ENCODE measurements around the gene PLEKHM3. TPM values are rescaled to one million over a fixed set of nuclear protein-coding genes. Genes with fewer than 3 reads are reported as not detected.

Gene PLEKHM3
- total and polyA plus RNA-seq, 2 donors (not counting 1 experiment from before 2014, with no cell fraction given): 5.3 to 20.1 TPM

- DNase-seq (ENCODE audit: low read depth in 2 of 2): no peak
- Histone ChIP-seq H3K9me3 (ENCODE audit: control insufficient read depth, insufficient read depth, low read depth, low read length) (no peaks in the 10 kb centered on the region), H3K4me3 (replicated peaks in 1 of 4; ENCODE audit: control extremely low read depth in 1 of 4, insufficient read depth in 1 of 4, low read depth in 3 of 4, low read length in 4 of 4) (no peak overlapping the region), H3K27ac (ENCODE audit: insufficient read depth, low read length) (no peak overlapping the region), H2AFZ (ENCODE audit: low read length) (no peak overlapping the region), H4K20me1 (ENCODE audit: control insufficient read depth, extremely low read depth, insufficient read depth, low read length) (no peaks in the 10 kb centered on the region), H3K79me2 (ENCODE audit: control insufficient read depth, insufficient read depth, low read length) (no peaks in the 10 kb centered on the region), H3K4me2 (ENCODE audit: extremely low read depth, insufficient read depth, low read length) (no peak overlapping the region), H3K36me3 (ENCODE audit: control insufficient read depth, insufficient read depth, low read length) (no peaks in the 10 kb centered on the region), H3K27me3 (ENCODE audit: control insufficient read depth, insufficient read depth, low read length) (no peaks in the 10 kb centered on the region), H3K4me1 (ENCODE audit: control insufficient read depth, extremely low read depth, insufficient read depth, low read length) (peaks cover 2% of the 10 kb centered on the region), H3K9ac (ENCODE audit: insufficient read depth, low read length) (no peak overlapping the region)
- no peak for TF ChIP-seq EZH2 (IDR thresholded peaks at IDR 0.05; ENCODE audit: low read length, missing control alignments)
- TF ChIP-seq, protein P1, sequence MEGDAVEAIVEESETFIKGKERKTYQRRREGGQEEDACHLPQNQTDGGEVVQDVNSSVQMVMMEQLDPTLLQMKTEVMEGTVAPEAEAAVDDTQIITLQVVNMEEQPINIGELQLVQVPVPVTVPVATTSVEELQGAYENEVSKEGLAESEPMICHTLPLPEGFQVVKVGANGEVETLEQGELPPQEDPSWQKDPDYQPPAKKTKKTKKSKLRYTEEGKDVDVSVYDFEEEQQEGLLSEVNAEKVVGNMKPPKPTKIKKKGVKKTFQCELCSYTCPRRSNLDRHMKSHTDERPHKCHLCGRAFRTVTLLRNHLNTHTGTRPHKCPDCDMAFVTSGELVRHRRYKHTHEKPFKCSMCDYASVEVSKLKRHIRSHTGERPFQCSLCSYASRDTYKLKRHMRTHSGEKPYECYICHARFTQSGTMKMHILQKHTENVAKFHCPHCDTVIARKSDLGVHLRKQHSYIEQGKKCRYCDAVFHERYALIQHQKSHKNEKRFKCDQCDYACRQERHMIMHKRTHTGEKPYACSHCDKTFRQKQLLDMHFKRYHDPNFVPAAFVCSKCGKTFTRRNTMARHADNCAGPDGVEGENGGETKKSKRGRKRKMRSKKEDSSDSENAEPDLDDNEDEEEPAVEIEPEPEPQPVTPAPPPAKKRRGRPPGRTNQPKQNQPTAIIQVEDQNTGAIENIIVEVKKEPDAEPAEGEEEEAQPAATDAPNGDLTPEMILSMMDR (conservative IDR thresholded peaks at IDR 0.05 in 1 of 2, IDR thresholded peaks at IDR 0.05 in 1 of 2; ENCODE audit: low read depth in 1 of 2, low read length in 2 of 2): no peak
Observed at GRCh38 chr2:207835805-207836204, 189.5 kb downstream of the PLEKHM3 start.

- Histone ChIP-seq H3K79me2 (ENCODE audit: control insufficient read depth, insufficient read depth, low read length) (no peaks in the 10 kb centered on the region), H3K4me1 (ENCODE audit: control insufficient read depth, extremely low read depth, insufficient read depth, low read length) (peaks cover 2% of the 10 kb centered on the region), H3K4me3 (replicated peaks in 1 of 4; ENCODE audit: control extremely low read depth in 1 of 4, insufficient read depth in 1 of 4, low read depth in 3 of 4, low read length in 4 of 4) (no peak overlapping the region), H3K27ac (ENCODE audit: insufficient read depth, low read length) (no peak overlapping the region), H3K36me3 (ENCODE audit: control insufficient read depth, insufficient read depth, low read length) (no peaks in the 10 kb centered on the region), H3K9ac (ENCODE audit: insufficient read depth, low read length) (no peak overlapping the region), H2AFZ (ENCODE audit: low read length) (no peak overlapping the region), H3K27me3 (ENCODE audit: control insufficient read depth, insufficient read depth, low read length) (no peaks in the 10 kb centered on the region), H3K9me3 (ENCODE audit: control insufficient read depth, insufficient read depth, low read depth, low read length) (no peaks in the 10 kb centered on the region), H3K4me2 (ENCODE audit: extremely low read depth, insufficient read depth, low read length) (no peak overlapping the region), H4K20me1 (ENCODE audit: control insufficient read depth, extremely low read depth, insufficient read depth, low read length) (no peaks in the 10 kb centered on the region)
- DNase-seq (ENCODE audit: low read depth in 2 of 2): no peak
- TF ChIP-seq, protein P1 (conservative IDR thresholded peaks at IDR 0.05 in 1 of 2, IDR thresholded peaks at IDR 0.05 in 1 of 2; ENCODE audit: low read depth in 1 of 2, low read length in 2 of 2): no peak
- TF ChIP-seq EZH2 (IDR thresholded peaks at IDR 0.05; ENCODE audit: low read length, missing control alignments): no peak
Observed at GRCh38 chr2:207833251-207833751, 192.0 kb downstream of the PLEKHM3 start.

DNA sequence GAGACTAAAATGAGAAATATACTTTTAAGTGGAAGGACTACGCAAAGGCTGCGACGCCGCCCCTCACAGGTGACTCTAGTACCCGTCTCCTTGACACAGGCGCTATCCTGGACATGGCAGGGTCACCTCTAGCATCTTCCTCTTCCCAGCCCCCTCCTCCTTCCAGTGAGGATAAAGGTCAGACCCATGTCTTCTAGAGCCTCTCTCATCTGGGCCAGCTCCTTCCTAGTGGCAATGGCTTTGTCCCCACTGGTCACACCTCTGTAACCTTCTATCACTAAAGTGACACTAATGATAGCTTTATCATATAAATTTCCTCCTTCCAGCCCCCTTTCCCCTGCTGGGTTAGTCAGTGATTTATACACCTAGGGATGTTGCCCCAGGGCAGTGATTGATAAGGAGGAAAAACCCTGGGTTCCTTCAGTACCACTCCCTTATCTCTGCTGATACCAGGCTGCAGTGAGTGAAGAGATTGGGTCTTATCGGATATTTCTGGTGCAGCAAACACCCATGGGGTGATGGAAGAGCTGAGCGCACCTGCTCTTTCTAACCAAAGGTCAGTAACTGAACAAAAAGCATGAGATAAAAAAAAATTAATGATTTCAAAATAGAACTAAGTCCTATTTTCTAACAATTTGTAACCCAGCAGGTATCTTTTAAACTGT is 193.6 kb downstream of the PLEKHM3 start:
- Histone ChIP-seq H3K27me3 (ENCODE audit: control insufficient read depth, insufficient read depth, low read length) (no peaks in the 10 kb centered on the region), H3K9ac (ENCODE audit: insufficient read depth, low read length) (no peak overlapping the region), H3K4me3 (replicated peaks in 1 of 4; ENCODE audit: control extremely low read depth in 1 of 4, insufficient read depth in 1 of 4, low read depth in 3 of 4, low read length in 4 of 4) (no peak overlapping the region), H3K79me2 (ENCODE audit: control insufficient read depth, insufficient read depth, low read length) (no peaks in the 10 kb centered on the region), H3K4me2 (ENCODE audit: extremely low read depth, insufficient read depth, low read length) (no peak overlapping the region), H4K20me1 (ENCODE audit: control insufficient read depth, extremely low read depth, insufficient read depth, low read length) (no peaks in the 10 kb centered on the region), H3K4me1 (ENCODE audit: control insufficient read depth, extremely low read depth, insufficient read depth, low read length) (peaks cover 2% of the 10 kb centered on the region), H3K27ac (ENCODE audit: insufficient read depth, low read length) (no peak overlapping the region), H2AFZ (ENCODE audit: low read length) (no peak overlapping the region), H3K36me3 (ENCODE audit: control insufficient read depth, insufficient read depth, low read length) (no peaks in the 10 kb centered on the region), H3K9me3 (ENCODE audit: control insufficient read depth, insufficient read depth, low read depth, low read length) (no peaks in the 10 kb centered on the region)
- DNase-seq (ENCODE audit: low read depth in 2 of 2): no peak
- TF ChIP-seq EZH2 (IDR thresholded peaks at IDR 0.05; ENCODE audit: low read length, missing control alignments): no peak
- TF ChIP-seq, protein P1 (conservative IDR thresholded peaks at IDR 0.05 in 1 of 2, IDR thresholded peaks at IDR 0.05 in 1 of 2; ENCODE audit: low read depth in 1 of 2, low read length in 2 of 2): no peak

All from fibroblast of lung (primary cell).